ENCODE measurements around the gene ATG9B. TPM values are rescaled to one million over a fixed set of nuclear protein-coding genes. Genes with fewer than 3 reads are reported as not detected.

ATG9B gene
- total and polyA plus RNA-seq, 9 of the 15 experiments (the other 6 are each of a cell fraction or from before 2014, with no cell fraction given), result 0.29 to 8.0 (median 2.1) TPM

GRCh38 chr7:150966002-150966401 is 58.3 kb downstream of the ATG9B start (continued):
- no peak for TF ChIP-seq ZBTB40 (IDR thresholded peaks at IDR 0.05)
- no peak for TF ChIP-seq ZBTB40 (CRISPR knock-in tag; IDR thresholded peaks at IDR 0.05)
- no peak for TF ChIP-seq ILF3 (IDR thresholded peaks at IDR 0.05; ENCODE audit: borderline replicate concordance)
- TF ChIP-seq SREBF1 (IDR thresholded peaks at IDR 0.05; ENCODE audit: borderline replicate concordance, low read depth, low read length), result no peak
- no peak for TF ChIP-seq NBN (IDR thresholded peaks at IDR 0.05; ENCODE audit: low read depth)
- TF ChIP-seq TBP (optimal IDR thresholded peaks at IDR 0.05; ENCODE audit: low read depth, low read length), result no peak
- peak; percentile 81 for TF ChIP-seq ZNF316 (IDR thresholded peaks at IDR 0.05)
- peak; percentile 68 to 89 for TF ChIP-seq RAD21 (CRISPR knock-in tag; conservative IDR thresholded peaks at IDR 0.05 in 1 of 2, IDR thresholded peaks at IDR 0.05 in 1 of 2)
- 0 out of 2 replicates have a peak, but pooled peaks have one; percentile 64 for TF ChIP-seq ZNF511 (CRISPR knock-in tag; IDR thresholded peaks at IDR 0.05)
- no peak for TF ChIP-seq RNF219 (CRISPR knock-in tag; IDR thresholded peaks at IDR 0.05)
- no peak for TF ChIP-seq E4F1 (CRISPR knock-in tag; IDR thresholded peaks at IDR 0.05; ENCODE audit: borderline replicate concordance)
- TF ChIP-seq KDM4B (IDR thresholded peaks at IDR 0.05; ENCODE audit: borderline replicate concordance in 2 of 2, low read depth in 1 of 2), result no peak
- TF ChIP-seq CBFA2T3 (IDR thresholded peaks at IDR 0.05), result 0 out of 2 replicates have a peak, but pooled peaks have one; percentile 15
- no peak for TF ChIP-seq ZSCAN29 (IDR thresholded peaks at IDR 0.05)
- TF ChIP-seq ZNF24 (IDR thresholded peaks at IDR 0.05), result no peak
